ENCODE measurements around the gene GLRA1.

The GLRA1 gene

DNA sequence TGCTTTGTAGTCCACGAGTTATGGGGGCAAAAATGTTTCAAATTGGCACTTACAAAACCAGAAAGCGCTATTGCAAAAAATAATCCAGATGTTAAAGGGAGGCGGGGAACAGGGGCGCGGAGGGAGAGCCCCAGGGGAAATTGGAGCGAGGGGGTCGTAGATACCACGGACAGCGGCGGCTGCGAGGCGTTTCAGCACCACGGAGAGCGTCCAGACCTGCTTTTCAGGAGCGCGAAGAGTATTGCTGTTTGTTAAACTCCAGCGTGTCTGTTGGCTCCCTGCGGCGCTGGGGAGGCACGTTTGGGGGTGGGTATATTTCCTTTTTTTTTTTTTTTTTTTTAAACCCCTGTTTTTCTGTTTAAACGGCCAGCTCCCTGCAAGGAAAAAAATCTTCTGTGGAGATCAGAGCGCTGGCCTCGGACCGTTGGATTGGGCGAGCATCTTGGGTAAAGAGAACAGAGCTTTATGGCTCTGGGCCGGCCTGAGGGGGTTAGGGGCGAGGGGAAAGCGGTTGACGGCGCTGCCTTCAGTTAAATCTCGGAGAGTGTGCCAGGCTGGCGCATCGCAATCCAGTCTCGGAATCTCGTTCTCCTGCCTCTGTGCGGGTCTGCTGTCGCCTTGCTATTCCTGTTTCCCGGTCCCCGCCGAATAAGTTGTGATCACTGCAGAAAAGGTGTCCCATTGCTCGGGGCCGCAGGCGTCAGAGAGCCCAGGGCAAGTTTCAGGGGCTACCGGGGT lies at the start of gene GLRA1:
TSS of gene GLRA1 (minus strand) at position 288 of the 738 bp plus-strand sequence. CDS start 302 bp downstream, outside the sequence.
- DNase-seq = peak; percentile 55 to 59

DNA sequence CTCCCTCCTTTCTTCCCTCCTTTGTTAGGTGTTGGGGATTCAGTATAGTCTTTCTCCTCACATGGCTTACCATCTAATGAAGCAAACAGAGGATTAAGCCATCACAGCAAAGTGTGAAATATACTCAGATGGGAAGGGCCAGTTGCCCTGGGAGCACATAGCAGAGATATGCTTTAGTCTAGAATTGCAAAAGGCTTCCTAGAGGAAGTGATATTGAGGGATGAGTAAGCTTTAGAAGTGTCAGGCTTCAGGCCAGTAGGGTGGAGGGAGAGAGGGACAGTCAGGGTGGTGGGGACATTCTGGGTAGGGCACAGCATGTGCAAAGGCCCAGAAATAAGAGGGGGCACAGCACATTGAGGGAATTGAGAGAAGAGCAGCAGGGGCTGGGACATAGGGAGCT lies 46.2 kb upstream of the GLRA1 start:
- DNase-seq = no peak

DNA sequence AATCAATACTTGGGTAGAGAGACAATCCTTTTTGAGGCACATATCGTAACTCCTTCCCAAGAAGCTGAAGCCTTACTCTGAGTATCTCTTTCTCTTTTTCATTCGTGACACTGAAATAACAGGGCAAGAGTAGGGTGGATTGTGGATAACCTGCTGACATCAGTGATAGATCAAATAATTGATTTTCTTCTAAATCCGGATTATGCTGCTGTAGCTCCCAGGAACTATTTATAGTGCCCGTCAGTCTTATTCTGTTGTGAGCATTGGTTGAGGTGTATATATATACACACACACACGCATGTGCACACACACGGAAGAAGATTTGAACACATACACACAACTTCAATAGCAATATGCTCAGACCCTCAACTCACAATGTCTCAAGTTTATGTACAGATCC lies 43.2 kb upstream of the GLRA1 start:
- DNase-seq = no peak

DNA sequence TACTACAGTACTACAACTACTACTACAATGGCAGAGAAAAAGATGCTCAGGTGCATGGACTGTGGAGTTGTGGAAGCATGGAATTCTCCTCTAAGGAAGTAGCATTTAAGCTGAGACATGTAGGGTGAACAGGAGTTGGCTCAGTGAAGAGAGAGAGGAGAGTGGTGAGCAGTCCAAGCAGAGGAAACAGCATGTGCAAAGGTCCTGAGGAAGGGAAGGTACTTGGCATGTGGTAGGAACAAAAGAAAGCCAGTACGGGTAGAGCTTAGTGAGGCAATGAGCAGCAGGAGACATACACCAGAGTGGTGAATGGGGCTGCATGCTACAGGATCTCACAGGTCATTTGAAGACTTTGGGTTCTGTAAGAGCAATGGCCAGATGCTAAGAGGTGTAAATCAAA lies 41.4 kb upstream of the GLRA1 start:
- no peak for DNase-seq

DNA sequence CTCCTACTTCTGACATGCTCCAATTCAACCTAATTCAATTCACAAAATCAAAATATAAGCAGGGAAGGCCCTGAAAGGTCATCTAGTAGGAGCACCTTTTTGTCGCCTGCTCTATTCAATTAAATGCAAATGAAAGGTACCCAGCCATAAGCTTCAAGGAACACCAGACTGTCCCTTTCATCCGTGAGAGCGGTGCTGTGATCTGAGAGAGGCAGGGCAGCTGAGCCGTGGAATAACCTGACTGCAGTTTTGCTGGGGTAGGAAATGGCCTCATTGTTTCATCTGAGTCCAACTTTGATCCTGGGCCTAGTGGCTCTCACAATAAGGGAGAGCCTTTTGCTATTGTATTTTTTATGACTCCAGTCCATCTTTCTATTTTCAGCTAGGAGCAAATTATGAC lies 39.8 kb upstream of the GLRA1 start:
- no peak for DNase-seq

DNA sequence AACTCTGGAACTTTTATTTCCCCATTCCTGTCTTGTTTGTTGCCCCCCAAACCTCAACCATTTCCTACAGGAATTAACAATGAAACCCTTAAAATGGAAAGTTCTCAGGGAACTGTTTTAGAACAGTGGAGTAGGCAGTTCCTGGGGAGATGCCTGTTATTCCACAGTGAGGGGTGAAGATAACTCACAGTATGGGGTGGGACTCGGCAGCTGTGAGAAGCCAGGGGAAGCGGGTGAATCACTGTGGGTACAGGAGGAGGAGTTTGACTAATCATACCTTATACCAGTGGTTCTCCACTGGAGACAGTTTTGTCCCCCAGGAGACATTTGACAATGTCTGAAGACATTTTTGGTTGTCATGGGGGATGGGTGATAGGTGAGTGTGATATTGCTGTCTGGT lies 36.9 kb upstream of the GLRA1 start:
- no peak for DNase-seq

DNA sequence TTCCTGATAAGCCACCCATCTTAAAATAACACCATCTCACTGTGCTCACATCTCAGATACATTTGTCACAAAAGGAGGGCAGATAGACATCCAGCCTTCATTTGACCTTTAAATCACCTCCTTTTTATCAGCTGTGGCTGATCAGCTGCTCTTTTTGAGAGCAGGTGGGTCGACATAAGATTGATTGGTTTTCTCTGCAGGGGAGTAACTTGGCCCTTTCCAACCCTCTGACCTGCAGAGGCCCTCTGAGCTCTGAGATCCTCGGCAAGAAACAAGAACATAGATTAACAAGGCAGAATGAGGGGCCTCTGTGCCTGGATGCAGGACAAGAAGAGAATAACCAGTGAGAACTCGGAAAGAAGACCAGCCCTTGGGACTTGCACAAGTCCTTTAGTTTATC lies 33.5 kb upstream of the GLRA1 start:
- DNase-seq = no peak

DNA sequence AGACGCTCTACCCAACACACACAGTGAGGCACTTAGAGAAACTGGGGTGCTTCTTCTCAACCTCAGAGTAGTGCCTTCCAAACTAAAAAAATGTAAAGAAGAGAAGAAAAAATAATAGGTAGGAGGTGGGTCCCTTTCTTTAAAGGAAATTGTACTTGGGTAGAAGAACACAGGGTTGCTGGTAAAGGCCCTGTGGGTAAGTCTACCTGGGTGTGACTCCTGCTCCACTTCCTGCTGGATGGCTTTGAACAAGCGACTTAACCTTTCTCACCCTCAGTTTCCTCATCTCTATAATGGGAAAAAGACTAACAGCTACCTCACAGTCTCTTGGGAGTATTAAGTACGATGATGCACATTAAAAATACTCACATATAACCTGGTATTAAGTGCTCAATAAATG lies 32.1 kb upstream of the GLRA1 start:
- DNase-seq = no peak

DNA sequence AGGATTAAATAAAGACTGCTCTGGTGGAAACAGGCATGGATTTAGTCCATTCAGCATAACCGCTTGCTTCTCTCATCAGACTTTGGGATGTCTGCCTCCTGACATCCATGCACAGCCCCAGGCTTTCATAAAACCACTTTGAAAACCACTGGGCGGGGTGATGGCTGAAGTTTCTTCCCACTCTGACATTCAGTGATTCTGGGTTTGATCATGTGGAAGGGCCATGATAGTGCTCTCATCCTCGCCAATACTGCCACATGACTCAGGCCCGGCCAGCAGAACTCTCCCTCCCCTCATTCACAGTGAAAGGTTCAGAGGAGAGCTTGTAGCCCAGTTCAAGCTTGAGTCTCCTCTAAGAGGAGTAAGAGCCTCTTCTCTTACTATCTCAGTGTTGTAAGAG lies 29.6 kb upstream of the GLRA1 start:
- no peak for DNase-seq

DNA sequence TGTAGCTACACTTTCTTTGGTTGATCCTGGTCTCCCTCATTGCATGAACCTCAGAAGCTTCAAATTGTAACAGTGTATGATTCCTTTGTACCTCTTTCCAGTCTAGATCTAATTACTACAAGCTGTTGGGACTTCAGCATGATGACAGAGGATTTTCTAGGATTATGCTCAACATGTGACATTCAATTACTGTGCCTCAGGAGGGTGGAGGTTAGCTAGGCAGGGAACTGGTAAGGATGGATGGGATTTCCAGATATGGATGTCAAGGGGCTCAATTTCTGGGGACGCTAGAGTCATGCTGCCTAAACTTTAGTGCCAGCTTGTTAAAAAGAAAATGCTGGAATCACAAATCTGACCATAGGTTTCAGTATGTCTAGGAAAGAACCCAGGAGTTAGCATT lies 29.2 kb upstream of the GLRA1 start:
- DNase-seq = no peak

DNA sequence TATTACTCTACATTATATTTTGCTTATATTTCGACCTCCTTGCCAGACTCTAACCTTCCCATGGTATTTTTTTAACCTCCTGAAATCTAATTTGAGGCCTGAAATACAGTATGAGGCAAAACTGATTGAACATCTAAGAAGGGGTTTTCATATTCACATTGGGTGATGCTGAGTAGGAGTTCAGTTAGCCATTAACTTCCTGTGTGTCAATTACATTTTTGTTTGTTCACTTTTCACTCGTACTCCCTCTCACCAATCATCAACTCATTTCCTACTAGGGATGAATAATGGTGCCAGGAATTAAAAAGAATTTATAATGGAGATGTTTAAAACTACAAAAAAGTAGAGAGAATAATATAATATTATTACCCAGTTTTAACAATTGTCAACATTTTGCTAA lies 27.6 kb upstream of the GLRA1 start:
- DNase-seq = no peak

DNA sequence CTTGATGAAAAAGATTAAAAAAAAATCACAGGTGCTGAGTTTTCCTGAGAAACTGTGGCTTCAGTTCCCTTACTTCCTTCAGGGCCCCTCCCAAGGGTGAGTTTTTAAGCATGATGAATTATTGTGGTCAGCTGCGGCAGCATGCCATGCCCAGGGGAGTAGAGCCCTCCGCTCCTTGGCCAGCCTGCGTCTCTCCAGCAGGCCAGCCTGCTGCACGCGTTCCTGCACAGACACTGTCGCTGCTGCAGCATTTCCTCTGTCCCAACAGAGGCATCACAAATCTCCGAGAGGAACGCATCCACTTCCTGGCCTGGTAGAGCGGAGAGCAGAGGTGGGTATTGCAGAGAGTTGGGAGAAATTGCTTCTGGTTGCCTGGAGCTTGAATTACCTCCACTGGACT lies 26.1 kb upstream of the GLRA1 start:
- DNase-seq = no peak

DNA sequence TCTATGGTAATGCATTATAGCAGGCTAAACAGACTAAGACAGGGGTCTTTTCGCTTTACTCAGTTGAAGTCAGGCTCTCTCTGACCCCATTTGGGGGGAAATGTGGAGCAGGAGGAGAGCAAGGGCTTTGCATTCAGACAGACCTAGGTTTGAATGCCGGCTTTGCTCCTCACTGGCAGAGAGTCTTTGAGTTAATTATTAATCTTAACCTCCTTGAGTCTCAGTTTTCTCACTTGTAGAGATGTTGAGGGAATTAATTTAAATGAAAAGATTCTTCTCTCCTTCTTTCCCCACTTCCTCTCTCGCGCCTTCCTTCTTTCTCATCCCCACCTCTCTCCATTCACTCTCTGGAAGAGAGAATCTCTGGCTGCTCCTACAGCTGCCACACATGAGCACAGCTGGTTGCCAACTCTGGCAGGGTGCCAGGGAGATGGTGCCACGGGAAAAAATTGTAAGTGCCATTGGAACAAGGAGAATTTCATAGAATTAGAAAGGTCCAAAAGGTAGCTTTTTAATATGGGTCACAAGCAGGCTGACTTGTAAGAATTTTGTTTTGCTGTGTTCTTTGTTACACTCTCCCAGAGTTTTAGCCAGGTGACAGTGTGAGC lies 25.2 kb upstream of the GLRA1 start:
- no peak for DNase-seq

DNA sequence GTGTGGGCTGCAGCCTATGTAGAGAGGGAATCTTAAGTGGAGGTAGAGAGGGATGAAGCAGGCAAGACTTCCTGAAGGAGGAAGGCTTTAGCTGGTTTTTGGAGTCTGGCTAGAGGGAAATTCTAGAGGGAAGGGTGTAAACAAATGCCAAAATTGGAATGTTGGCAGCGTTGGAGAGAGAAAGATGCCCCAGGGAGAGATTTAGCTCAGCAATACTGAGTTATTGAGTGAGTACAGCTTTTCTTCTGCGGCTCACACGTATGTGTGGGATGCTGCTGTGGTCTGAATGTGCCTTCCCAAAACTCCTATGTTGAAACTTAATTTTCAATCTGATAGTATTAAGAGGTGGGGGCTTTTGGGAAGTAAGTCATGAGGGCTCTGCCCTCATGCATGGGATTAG lies 24.5 kb upstream of the GLRA1 start:
- no peak for DNase-seq

DNA sequence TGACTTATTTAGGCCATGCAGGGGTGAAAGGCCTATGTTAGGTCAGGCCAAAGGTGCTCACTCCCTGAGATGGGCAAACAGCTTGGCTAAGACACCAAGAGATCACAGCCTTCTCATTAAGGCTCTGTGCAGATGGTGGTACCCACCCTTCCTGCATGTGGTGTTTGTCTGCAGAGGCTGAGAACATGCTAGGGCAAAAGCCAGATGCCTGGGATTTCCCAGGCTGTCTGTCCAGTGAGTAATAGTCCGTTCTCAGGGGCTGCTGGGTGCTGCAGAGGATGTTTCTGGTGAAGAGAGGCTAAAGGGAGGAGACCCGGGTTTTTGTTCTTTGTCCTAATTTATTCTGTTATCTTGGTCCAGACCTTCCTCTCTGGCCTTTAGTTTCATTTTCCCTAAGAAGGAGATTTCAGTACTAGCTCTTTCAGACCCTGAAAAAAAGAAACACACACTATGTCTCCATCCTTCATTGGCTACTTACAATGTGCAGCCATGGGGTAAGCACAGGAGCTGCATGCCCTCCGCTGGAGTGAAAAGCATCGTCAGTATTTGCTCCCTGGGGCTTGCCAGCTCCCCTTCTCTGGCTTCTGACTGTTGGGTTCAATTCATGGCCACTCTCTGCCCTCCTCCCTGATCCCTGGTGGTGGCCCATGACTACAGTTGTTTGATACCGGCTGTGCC lies 23.4 kb upstream of the GLRA1 start:
- no peak for DNase-seq

DNA sequence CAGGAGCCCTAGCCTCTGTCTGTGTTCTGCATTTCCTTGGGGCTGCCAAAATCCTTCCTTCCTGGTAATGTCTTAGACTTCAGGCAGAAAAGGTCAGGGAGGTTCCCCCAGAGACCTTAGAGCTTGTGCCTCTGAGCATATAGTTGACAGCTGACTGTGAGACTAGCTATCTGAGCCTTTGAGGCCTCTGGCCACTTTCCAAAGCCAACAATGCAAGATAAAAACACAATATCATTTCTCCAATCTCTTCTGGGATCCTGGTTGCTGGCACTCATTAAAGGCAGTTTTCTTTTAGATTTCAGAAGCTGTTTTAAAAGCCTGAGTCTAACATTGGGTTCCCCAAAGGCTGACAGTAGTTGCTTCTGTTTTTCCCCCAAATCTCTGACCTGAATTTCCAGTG lies 13.2 kb upstream of the GLRA1 start:
- DNase-seq = no peak

DNA sequence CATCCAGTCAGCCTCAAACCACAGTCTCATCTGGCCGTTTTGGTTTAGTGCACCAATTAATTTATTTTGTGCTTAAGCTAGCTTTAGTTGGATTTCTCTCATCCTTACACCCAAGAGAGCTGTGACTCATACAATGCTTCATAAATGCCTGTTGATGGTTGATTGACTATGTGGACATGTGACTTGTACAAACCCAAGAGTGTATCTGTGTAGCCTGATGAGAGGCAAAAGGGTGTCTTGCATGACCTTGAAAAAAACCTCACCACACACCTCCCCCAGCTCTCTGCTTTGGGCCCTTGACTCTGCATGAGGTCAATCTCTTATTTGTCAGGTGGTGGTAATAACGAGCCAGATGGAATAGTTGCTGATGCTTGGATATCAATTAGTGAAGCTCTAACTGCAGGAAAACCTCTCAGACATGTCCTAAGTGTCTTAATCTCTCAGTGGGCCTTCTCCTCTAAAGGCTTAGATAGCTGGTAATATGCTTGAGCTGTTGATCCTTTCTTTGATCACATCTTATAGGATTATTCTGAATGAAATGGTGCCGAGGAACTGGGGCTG lies 10.6 kb upstream of the GLRA1 start:
- no peak for DNase-seq

DNA sequence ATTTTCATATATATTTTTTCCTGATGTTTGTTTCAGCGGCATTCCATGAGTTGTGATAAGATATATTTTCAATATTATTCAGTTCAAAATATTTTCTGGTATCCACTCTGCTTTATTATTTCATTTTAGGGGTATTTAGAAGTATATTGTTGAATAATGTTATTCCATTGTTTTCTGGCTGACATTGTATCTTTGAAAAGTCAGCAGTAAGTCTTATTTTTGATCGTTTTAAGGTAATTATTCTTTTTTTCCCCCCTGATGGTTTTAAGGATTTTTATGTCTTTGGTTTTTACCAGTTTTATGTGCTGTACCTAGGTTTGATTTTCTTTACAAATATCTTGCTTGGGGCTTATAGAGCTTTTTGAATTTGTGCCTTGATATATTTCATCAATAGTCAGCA lies 6.6 kb upstream of the GLRA1 start:
- no peak for DNase-seq

DNA sequence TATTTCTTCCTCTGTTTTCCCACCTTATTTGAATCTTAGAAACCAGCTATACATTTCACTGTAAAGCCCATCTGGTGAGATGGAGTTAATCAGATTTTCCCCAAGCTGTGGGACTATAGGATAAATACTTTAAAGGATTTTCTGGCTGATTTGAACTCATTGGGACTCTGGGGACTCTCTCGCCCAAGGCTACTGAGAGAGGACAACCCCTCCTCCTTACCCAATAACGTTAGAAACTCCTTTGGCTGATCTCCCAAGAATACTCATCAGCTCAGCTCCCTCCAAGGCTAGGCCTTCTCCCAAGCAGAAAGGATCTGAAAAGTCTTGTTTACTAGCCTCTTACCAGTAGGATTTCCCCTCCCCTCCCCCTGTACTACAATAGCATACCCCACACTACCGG lies 1.5 kb upstream of the GLRA1 start:
- no peak for DNase-seq

DNA sequence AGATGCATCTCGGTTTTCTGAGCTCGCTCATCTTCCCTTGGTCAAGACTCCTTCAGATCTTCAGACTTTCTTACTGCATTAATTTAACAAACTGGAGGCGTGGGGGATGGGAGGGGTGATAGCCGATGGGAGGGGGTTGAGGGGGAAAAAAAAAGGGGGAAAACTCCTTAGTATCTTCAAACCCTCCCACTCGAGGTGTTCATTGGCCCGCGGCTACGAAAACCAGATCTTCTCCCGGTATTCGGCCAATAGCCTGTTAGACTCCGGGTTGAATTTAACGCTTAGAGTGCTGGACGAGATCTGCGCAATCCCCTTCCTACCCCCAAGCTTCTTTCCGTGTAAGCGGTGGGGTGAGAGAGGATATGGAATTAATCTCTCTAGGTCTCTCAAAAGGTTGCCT lies 689 bp upstream of the GLRA1 start:
- no peak for DNase-seq

DNA sequence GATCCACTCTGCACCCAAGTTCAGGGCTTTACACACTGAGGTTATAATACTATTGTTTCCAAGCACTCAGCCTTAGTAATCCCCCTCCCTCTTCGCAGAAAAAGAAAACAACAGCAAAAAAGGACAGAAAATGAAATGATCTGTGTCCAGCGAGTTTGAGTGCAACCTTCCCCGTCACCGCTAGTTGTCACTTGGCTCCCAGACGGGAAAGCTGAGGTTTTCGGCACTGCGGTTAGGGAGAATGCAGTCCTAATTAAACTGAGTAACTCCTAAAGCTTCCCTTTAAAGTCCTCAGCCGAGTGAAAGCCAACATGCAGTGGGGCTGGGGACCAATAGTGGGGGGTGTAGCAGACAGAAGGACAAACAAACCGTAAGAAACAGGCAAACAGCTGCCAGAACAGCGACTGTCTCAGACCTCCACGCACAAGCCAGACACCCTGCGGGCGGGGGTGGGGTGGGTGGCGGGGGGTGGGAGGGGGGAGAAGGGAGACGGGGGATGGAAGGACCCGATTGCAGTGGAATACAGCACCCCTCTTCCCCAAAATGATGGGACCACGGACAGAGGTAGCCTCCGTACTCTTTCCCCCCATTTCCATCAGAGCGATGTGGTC lies 680 bp downstream of the GLRA1 start:
- no peak for DNase-seq

DNA sequence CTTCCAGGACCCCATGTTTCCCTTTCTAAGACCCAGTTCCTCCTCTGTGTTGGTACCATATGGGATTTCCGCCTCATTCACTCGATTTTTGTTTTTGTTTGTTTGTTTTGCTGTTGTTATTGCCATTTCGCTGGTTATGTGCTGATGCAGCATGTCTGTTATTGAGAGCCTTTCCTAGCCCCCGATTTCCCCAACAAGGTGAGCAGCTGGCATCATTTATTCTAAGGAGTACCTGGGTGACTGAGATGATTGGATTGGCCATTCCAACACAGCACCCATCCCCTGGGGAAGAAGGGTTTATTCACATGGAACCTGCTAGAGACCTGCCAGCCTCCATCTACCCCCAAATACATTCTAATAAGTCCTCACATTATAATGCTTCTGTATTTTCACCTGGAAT lies 2.7 kb downstream of the GLRA1 start:
- no peak for DNase-seq

DNA sequence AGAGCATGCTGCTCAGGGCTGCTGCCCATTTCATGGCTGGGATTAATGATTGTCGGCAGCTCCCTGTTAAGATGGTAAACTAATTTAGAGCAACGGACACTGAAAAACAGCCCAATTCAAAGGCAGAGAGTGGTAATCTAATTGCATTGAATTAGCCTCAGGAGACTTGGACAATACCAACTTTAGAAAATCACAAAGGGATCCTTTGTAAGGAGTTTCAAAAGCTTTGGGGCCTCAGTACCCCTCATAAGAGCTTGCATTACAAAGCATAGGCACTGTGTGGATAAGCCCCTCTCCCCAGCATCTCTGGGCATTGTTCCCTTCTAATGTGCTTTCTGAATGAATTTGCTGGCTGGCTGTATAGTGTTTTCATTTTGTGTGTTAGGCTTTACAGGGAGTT lies 6.7 kb downstream of the GLRA1 start:
- no peak for DNase-seq

DNA sequence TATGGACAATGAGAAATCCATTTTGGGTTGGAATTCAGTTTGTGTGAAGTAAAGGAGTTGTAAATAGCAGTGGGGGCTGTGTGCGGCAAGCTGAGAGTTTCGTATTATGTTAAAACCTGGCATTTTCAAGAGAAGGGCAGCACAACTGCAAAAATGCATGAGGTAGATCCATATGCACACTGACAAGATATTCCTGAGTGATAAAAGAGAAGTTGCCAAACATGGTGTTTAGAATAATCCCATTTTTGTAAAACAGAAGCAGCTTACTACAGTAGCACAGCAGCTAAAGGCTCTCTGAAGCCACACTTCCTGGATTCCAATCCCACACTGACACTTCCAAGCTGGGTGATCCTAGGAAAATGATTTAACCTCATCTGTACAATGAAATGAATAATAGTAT lies 11.2 kb downstream of the GLRA1 start:
- DNase-seq = no peak
